Thyroid gland (tissue), 4 donors: ENCODE data around the gene ZBTB7B. TPM values are rescaled to one million over a fixed set of nuclear protein-coding genes. Genes with fewer than 3 reads are reported as not detected.

ENCODE experiments used
- DNase-seq, 2 donors: peaks; one replicate each; pipeline ENCODE4 v3.0.0-alpha.2; 2019
- H3K27ac ChIP-seq, 3 donors: fragments of 200-600 bp; sonication (generic); 1 replicate in 2 of 3; 2 replicates in 1 of 3; pipeline ENCODE4 v1.5.1; 2016 to 2019; ENCODE audit warnings: mild to moderate bottlenecking in 1 of 3, moderate library complexity in 1 of 3
- H3K27me3 ChIP-seq: fragments of 200-600 bp; sonication (generic); one replicate; pipeline ENCODE4 v1.5.1; 2019
- H3K36me3 ChIP-seq, 2 donors: fragments of 200-600 bp; sonication (generic); one replicate each; pipeline ENCODE4 v1.5.1; 2016 to 2019
- H3K4me1 ChIP-seq, 2 donors: fragments of 200-600 bp; sonication (generic); one replicate each; pipeline ENCODE4 v1.5.1; 2017 to 2019
- H3K4me3 ChIP-seq, 3 donors: fragments of 200-600 bp; sonication (generic); replicated peaks in 1 of 3; 1 replicate in 2 of 3; 2 replicates in 1 of 3; pipeline ENCODE4 v1.5.1; 2016; ENCODE audit warnings: mild to moderate bottlenecking in 1 of 3
- H3K9me3 ChIP-seq: fragments of 200-600 bp; sonication (generic); one replicate; pipeline ENCODE4 v1.5.1; 2017
- POLR2A ChIP-seq, 2 donors: fragments of 450-650 bp; IDR thresholded peaks; one replicate each; pipeline ENCODE4 v1.6.1; 2017; ENCODE audit warnings: antibody characterized with exemption in 2 of 2, mild to moderate bottlenecking in 2 of 2, moderate library complexity in 1 of 2
- WGBS, 2 donors: methylation state at CpG; one replicate each; pipeline ENCODE4 v1.1.5; 2017; 5-methylcytosine and 5-hydroxymethylcytosine counted together
- intact Hi-C: fragments of 100-400 bp; cut with DNase I; formaldehyde crosslinking; loops from one replicate; pipeline ENCODE4 v1.15.1; 2023
- total RNA-seq, 4 donors: library from RNA; depleted of rRNA; stranded (reverse); fragments of >200 nt; gene quantifications; one replicate each; pipeline ENCODE4 v1.2.3, GENCODE V29; 2016
- TF ChIP-seq, protein P1 (sequence below), 6 experiments: fragments of 200-600 bp in 3 of 6; fragments of 450-650 bp in 3 of 6; sonication (generic) in 3 of 6; IDR thresholded peaks; one replicate each; pipeline ENCODE4 v1.5.1; 2016 to 2019; ENCODE audit warnings: antibody characterized with exemption in 6 of 6, mild to moderate bottlenecking in 2 of 6, inconsistent platforms in 1 of 6, moderate library complexity in 1 of 6

ZBTB7B gene
- total RNA-seq, 4 donors from 2014 or later = 35.7 to 89.8 (median 47.3) TPM

- 80 to 83% methylated on average over 5 of the region's 5 CpGs for WGBS, 2 donors
- intact Hi-C loops = no loop called here
- no peak overlapping the region for H3K27ac ChIP-seq
- H3K27me3 ChIP-seq = no peaks in the 10 kb centered on the region
- H3K9me3 ChIP-seq = no peaks in the 10 kb centered on the region
- TF ChIP-seq, protein P1, sequence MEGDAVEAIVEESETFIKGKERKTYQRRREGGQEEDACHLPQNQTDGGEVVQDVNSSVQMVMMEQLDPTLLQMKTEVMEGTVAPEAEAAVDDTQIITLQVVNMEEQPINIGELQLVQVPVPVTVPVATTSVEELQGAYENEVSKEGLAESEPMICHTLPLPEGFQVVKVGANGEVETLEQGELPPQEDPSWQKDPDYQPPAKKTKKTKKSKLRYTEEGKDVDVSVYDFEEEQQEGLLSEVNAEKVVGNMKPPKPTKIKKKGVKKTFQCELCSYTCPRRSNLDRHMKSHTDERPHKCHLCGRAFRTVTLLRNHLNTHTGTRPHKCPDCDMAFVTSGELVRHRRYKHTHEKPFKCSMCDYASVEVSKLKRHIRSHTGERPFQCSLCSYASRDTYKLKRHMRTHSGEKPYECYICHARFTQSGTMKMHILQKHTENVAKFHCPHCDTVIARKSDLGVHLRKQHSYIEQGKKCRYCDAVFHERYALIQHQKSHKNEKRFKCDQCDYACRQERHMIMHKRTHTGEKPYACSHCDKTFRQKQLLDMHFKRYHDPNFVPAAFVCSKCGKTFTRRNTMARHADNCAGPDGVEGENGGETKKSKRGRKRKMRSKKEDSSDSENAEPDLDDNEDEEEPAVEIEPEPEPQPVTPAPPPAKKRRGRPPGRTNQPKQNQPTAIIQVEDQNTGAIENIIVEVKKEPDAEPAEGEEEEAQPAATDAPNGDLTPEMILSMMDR (IDR thresholded peaks at IDR 0.05) = no peak
- no peak for TF ChIP-seq POLR2A (IDR thresholded peaks at IDR 0.05)
- peaks cover 13 to 20% of the 10 kb centered on the region in 2 donors for H3K4me1 ChIP-seq
- no peak for DNase-seq
- H3K36me3 ChIP-seq = no peaks in the 10 kb centered on the region
- H3K4me3 ChIP-seq = no peak overlapping the region
These were observed 21.0 kb downstream of the ZBTB7B start for GRCh38 chr1:155023627-155024026.

DNA sequence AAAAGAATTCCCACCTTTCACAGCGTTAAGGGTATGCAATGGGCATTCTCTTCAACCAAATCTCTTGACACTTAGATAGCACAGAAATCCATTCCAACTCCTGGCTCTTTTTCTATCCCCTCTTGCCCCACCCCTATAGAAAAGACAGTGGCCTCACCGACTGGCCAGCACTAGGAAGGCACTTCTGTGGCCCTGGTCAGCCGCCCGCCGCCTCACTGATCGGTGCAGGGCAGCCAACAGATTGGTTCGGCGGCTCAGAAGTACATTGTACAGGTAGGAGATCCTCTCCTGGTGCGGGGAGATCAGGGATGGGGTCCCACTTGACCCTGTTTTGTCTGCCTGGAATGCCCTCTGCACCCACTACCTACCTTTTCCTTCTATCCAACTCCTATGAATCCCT is 21.7 kb downstream of the ZBTB7B start:
- intact Hi-C loops = no loop called here
- no peak for TF ChIP-seq POLR2A (IDR thresholded peaks at IDR 0.05)
- TF ChIP-seq, protein P1 (IDR thresholded peaks at IDR 0.05) = no peak

DNA sequence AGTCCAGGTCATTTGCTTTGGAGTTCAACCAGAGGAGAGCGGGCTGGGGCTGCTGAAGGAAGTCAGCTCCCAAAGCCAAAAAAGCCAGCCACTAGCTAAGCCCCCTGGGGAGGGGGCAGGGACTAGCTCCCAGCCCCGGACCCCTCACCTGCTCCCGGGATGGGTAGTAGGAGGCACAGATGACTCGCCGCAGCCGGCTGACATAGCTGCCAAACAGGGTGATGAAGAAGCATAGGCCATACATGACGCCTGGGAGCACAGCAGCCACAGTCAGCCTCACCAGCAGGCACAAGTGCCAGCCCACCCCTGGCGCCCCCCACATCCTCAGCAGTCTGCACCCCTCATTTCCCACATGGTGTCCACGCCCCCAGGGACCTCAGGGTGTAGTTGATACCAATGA is 23.6 kb downstream of the ZBTB7B start:
- Histone ChIP-seq H3K4me3 (no peak overlapping the region), H3K4me1 (peaks cover 6% of the 10 kb centered on the region in 2 donors), H3K27me3 (no peaks in the 10 kb centered on the region), H3K9me3 (no peaks in the 10 kb centered on the region), H3K36me3 (no peaks in the 10 kb centered on the region), H3K27ac (no peak overlapping the region)
- intact Hi-C loops = no loop called here
- WGBS, 2 donors = 70 to 77% methylated on average over 7 to 9 of the region's 9 CpGs
- no peak for TF ChIP-seq POLR2A (IDR thresholded peaks at IDR 0.05)
- TF ChIP-seq, protein P1 (IDR thresholded peaks at IDR 0.05) = no peak
- DNase-seq = no peak

More for the DNA sequence above, 21.7 kb downstream of the ZBTB7B start:
- WGBS, 2 donors = 87 to 90% methylated on average over 9 of the region's 9 CpGs
- DNase-seq = no peak
- Histone ChIP-seq H3K4me1 (peaks cover 6 to 13% of the 10 kb centered on the region in 2 donors), H3K27ac (no peak overlapping the region), H3K27me3 (no peaks in the 10 kb centered on the region), H3K36me3 (no peaks in the 10 kb centered on the region), H3K9me3 (no peaks in the 10 kb centered on the region), H3K4me3 (no peak overlapping the region)

- Histone ChIP-seq H3K36me3 (no peaks in the 10 kb centered on the region), H3K27me3 (no peaks in the 10 kb centered on the region), H3K4me3 (no peak overlapping the region), H3K27ac (no peak overlapping the region), H3K9me3 (no peaks in the 10 kb centered on the region), H3K4me1 (peaks cover 6% of the 10 kb centered on the region in 2 donors)
- TF ChIP-seq, protein P1 (IDR thresholded peaks at IDR 0.05) = no peak
- no peak for TF ChIP-seq POLR2A (IDR thresholded peaks at IDR 0.05)
- intact Hi-C loops = no loop called here
- no peak for DNase-seq
- WGBS, 2 donors = 90 to 93% methylated on average over 6 of the region's 6 CpGs
These were observed 24.0 kb downstream of the ZBTB7B start for GRCh38 chr1:155026588-155026987.

- TF ChIP-seq, protein P1 (IDR thresholded peaks at IDR 0.05) = no peak
- TF ChIP-seq POLR2A (IDR thresholded peaks at IDR 0.05) = no peak
- 76 to 86% methylated on average over 6 to 14 of the region's 16 CpGs for WGBS, 2 donors
- Histone ChIP-seq H3K27me3 (no peaks in the 10 kb centered on the region), H3K4me3 (no peak overlapping the region), H3K4me1 (no peaks in the 10 kb centered on the region), H3K36me3 (no peaks in the 10 kb centered on the region), H3K9me3 (no peaks in the 10 kb centered on the region), H3K27ac (no peak overlapping the region)
- intact Hi-C loops = no loop called here
- DNase-seq = no peak
These were observed 27.1 kb downstream of the ZBTB7B start for GRCh38 chr1:155029513-155030242.
